ENCODE results near the gene EMP2.
"Not testable (repeated sequence)": the region's sequence is repeated elsewhere in the genome, so short reads cannot be mapped to it uniquely, and the experiment has no call there.

EMP2 gene

GRCh38 chr16:10534748-10535147 is 45.6 kb downstream of the EMP2 start:
- Histone ChIP-seq H3K79me2 (ENCODE audit: control insufficient read depth, insufficient read depth, low read length, unreplicated experiment) (no peaks in the 10 kb centered on the region), H3K4me3 (ENCODE audit: low read depth, low read length) (no peak overlapping the region), H3K4me1 (ENCODE audit: control insufficient read depth, insufficient read depth, low read length, unreplicated experiment) (peaks cover 9% of the 10 kb centered on the region), H3K36me3 (ENCODE audit: insufficient read depth, low read length) (no peaks in the 10 kb centered on the region), H2AFZ (ENCODE audit: low read length, unreplicated experiment) (no peak overlapping the region), H3K27ac (ENCODE audit: low read depth, low read length) (no peak overlapping the region), H3K27me3 (ENCODE audit: insufficient read depth, low read length) (no peaks in the 10 kb centered on the region)

- not testable (repeated sequence) for H3K27me3 ChIP-seq (ENCODE audit: insufficient read depth, low read length); H2AFZ ChIP-seq (ENCODE audit: low read length, unreplicated experiment); H3K4me3 ChIP-seq (ENCODE audit: low read depth, low read length); H3K36me3 ChIP-seq (ENCODE audit: insufficient read depth, low read length); H3K4me1 ChIP-seq (ENCODE audit: control insufficient read depth, insufficient read depth, low read length, unreplicated experiment); H3K79me2 ChIP-seq (ENCODE audit: control insufficient read depth, insufficient read depth, low read length, unreplicated experiment)
- H3K27ac ChIP-seq (ENCODE audit: low read depth, low read length): peak overlapping the region; percentile 24; the same call in 1 of the 2 replicates
Observed at GRCh38 chr16:10533612-10534011, 46.8 kb downstream of the EMP2 start.

GRCh38 chr16:10531582-10531981 is 48.8 kb downstream of the EMP2 start:
- H3K4me1 ChIP-seq (ENCODE audit: control insufficient read depth, insufficient read depth, low read length, unreplicated experiment): peaks cover 9% of the 10 kb centered on the region
- no peaks in the 10 kb centered on the region for H3K27me3 ChIP-seq (ENCODE audit: insufficient read depth, low read length)
- H3K36me3 ChIP-seq (ENCODE audit: insufficient read depth, low read length): peaks cover 5% of the 10 kb centered on the region; the same call in 1 of the 2 replicates
- no peak overlapping the region for H3K27ac ChIP-seq (ENCODE audit: low read depth, low read length)
- H2AFZ ChIP-seq (ENCODE audit: low read length, unreplicated experiment): no peak overlapping the region
- H3K4me3 ChIP-seq (ENCODE audit: low read depth, low read length): no peak overlapping the region
- H3K79me2 ChIP-seq (ENCODE audit: control insufficient read depth, insufficient read depth, low read length, unreplicated experiment): no peaks in the 10 kb centered on the region

- Histone ChIP-seq H3K36me3 (ENCODE audit: insufficient read depth, low read length) (peaks cover 5% of the 10 kb centered on the region; the same call in 1 of the 2 replicates), H3K27me3 (ENCODE audit: insufficient read depth, low read length) (no peaks in the 10 kb centered on the region), H3K27ac (ENCODE audit: low read depth, low read length) (no peak overlapping the region), H3K79me2 (ENCODE audit: control insufficient read depth, insufficient read depth, low read length, unreplicated experiment) (no peaks in the 10 kb centered on the region), H3K4me3 (ENCODE audit: low read depth, low read length) (no peak overlapping the region), H2AFZ (ENCODE audit: low read length, unreplicated experiment) (no peak overlapping the region), H3K4me1 (ENCODE audit: control insufficient read depth, insufficient read depth, low read length, unreplicated experiment) (peaks cover 9% of the 10 kb centered on the region)
Observed at GRCh38 chr16:10530685-10531084, 49.7 kb downstream of the EMP2 start.

- Histone ChIP-seq H2AFZ (ENCODE audit: low read length, unreplicated experiment) (no peak overlapping the region), H3K4me3 (ENCODE audit: low read depth, low read length) (no peak overlapping the region), H3K27me3 (ENCODE audit: insufficient read depth, low read length) (no peaks in the 10 kb centered on the region), H3K79me2 (ENCODE audit: control insufficient read depth, insufficient read depth, low read length, unreplicated experiment) (no peaks in the 10 kb centered on the region), H3K4me1 (ENCODE audit: control insufficient read depth, insufficient read depth, low read length, unreplicated experiment) (peaks cover 9% of the 10 kb centered on the region), H3K27ac (ENCODE audit: low read depth, low read length) (no peak overlapping the region), H3K36me3 (ENCODE audit: insufficient read depth, low read length) (peaks cover 5% of the 10 kb centered on the region; the same call in 1 of the 2 replicates)
Observed at GRCh38 chr16:10529895-10530669, 50.3 kb downstream of the EMP2 start.

GRCh38 chr16:10528635-10529034 is 51.8 kb downstream of the EMP2 start:
- H3K79me2 ChIP-seq (ENCODE audit: control insufficient read depth, insufficient read depth, low read length, unreplicated experiment): no peaks in the 10 kb centered on the region
- peaks cover 5% of the 10 kb centered on the region; the same call in 1 of the 2 replicates for H3K36me3 ChIP-seq (ENCODE audit: insufficient read depth, low read length)
- no peak overlapping the region for H3K4me3 ChIP-seq (ENCODE audit: low read depth, low read length)
- peaks cover 5% of the 10 kb centered on the region for H3K4me1 ChIP-seq (ENCODE audit: control insufficient read depth, insufficient read depth, low read length, unreplicated experiment)
- H3K27me3 ChIP-seq (ENCODE audit: insufficient read depth, low read length): no peaks in the 10 kb centered on the region
- H3K27ac ChIP-seq (ENCODE audit: low read depth, low read length): no peak overlapping the region
- H2AFZ ChIP-seq (ENCODE audit: low read length, unreplicated experiment): no peak overlapping the region

DNA sequence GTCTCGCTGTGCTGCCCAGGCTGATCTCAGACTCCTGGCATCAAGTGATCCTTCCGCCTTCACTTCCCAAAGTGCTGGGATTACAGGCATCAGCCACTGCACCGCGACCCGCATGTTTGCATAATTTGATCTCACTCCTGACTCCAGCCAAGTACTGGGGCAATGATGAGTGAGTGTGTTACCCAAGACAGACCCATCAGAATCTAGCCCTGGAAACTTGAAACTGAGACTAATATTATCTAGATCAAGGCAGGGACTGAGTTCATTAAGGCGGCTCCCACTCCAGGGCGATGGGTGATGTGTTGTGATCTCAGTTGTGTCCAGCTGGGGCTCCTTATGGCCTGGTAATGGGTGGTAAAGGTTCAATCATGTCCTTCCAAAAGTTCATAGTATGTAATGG is 53.4 kb downstream of the EMP2 start:
- no peaks in the 10 kb centered on the region for H3K27me3 ChIP-seq (ENCODE audit: insufficient read depth, low read length)
- no peak overlapping the region for H3K27ac ChIP-seq (ENCODE audit: low read depth, low read length)
- peaks cover 5% of the 10 kb centered on the region; the same call in 1 of the 2 replicates for H3K36me3 ChIP-seq (ENCODE audit: insufficient read depth, low read length)
- no peak overlapping the region for H2AFZ ChIP-seq (ENCODE audit: low read length, unreplicated experiment)
- no peaks in the 10 kb centered on the region for H3K79me2 ChIP-seq (ENCODE audit: control insufficient read depth, insufficient read depth, low read length, unreplicated experiment)
- H3K4me1 ChIP-seq (ENCODE audit: control insufficient read depth, insufficient read depth, low read length, unreplicated experiment): no peaks in the 10 kb centered on the region
- H3K4me3 ChIP-seq (ENCODE audit: low read depth, low read length): no peak overlapping the region

DNA sequence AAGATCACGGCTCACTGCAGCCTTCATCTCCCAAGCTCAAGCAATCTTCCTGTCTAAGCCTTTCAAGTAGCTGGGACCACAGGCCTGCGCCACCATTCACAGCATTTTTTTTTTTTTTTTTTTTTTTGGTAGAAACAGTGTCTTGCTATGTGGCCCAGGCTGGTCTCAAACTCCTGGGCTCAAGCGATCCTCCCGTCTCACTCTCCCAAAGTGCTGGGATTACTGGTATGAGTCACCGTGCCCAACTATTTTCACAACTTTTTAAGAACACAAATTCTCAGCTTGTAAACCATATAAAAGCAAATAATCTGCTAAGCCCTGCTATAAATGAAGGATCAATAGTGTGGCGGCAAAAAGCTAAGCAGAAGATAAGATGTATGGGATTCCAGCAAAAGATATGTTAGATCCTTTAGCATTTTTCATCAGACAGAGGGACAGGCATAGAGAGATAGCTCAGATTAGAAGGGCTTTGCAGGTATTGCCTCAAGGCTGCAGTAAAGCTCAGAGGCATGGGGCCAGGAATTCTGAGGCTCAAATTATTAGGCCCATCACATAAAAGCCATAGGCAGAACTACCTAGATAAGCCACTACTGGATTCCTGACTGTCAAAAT is 55.1 kb downstream of the EMP2 start:
- no peaks in the 10 kb centered on the region for H3K79me2 ChIP-seq (ENCODE audit: control insufficient read depth, insufficient read depth, low read length, unreplicated experiment)

DNA sequence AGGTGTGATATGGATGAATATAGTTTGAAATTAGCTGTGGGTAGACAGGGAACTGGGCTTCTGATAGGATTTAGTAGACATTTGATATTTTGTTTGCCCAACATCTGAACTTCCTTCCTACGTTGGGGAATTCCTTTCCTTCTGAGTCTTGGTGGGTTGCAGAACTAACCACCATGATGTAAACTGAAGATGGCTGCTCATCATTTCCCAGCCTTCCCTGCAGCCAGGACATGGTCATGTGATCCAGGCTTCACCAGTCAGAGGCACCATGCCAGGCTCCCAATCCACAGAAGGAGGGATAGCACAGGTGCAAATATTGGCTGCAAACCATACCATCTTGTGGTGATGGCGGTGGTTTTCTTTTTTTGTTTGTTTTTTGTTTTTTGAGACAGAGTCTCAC is 57.4 kb downstream of the EMP2 start:
- peaks cover 6% of the 10 kb centered on the region for H3K4me1 ChIP-seq (ENCODE audit: control insufficient read depth, insufficient read depth, low read length, unreplicated experiment)
- H3K79me2 ChIP-seq (ENCODE audit: control insufficient read depth, insufficient read depth, low read length, unreplicated experiment): no peaks in the 10 kb centered on the region
- no peak overlapping the region for H2AFZ ChIP-seq (ENCODE audit: low read length, unreplicated experiment)
- no peak overlapping the region for H3K4me3 ChIP-seq (ENCODE audit: low read depth, low read length)
- H3K27me3 ChIP-seq (ENCODE audit: insufficient read depth, low read length): no peaks in the 10 kb centered on the region
- no peak overlapping the region for H3K27ac ChIP-seq (ENCODE audit: low read depth, low read length)
- H3K36me3 ChIP-seq (ENCODE audit: insufficient read depth, low read length): peaks cover 5% of the 10 kb centered on the region; the same call in 1 of the 2 replicates

More for the DNA sequence above, 55.1 kb downstream of the EMP2 start:
- Histone ChIP-seq H2AFZ (ENCODE audit: low read length, unreplicated experiment) (no peak overlapping the region), H3K4me1 (ENCODE audit: control insufficient read depth, insufficient read depth, low read length, unreplicated experiment) (peaks cover 5% of the 10 kb centered on the region), H3K27me3 (ENCODE audit: insufficient read depth, low read length) (no peaks in the 10 kb centered on the region), H3K4me3 (ENCODE audit: low read depth, low read length) (no peak overlapping the region), H3K36me3 (ENCODE audit: insufficient read depth, low read length) (peaks cover 5% of the 10 kb centered on the region; the same call in 1 of the 2 replicates), H3K27ac (ENCODE audit: low read depth, low read length) (no peak overlapping the region)

GRCh38 chr16:10521681-10522274 is 58.6 kb downstream of the EMP2 start:
- Histone ChIP-seq H3K36me3 (ENCODE audit: insufficient read depth, low read length) (no peaks in the 10 kb centered on the region), H3K4me3 (ENCODE audit: low read depth, low read length) (no peak overlapping the region), H3K4me1 (ENCODE audit: control insufficient read depth, insufficient read depth, low read length, unreplicated experiment) (peaks cover 6% of the 10 kb centered on the region), H3K27ac (ENCODE audit: low read depth, low read length) (no peak overlapping the region), H3K27me3 (ENCODE audit: insufficient read depth, low read length) (no peaks in the 10 kb centered on the region), H2AFZ (ENCODE audit: low read length, unreplicated experiment) (peak overlapping the region; percentile 38), H3K79me2 (ENCODE audit: control insufficient read depth, insufficient read depth, low read length, unreplicated experiment) (no peaks in the 10 kb centered on the region)
